Fibroblast of skin of scalp (primary cell): Measurements from ENCODE around the gene BDNF.

ENCODE experiments used
- DNase-seq: peaks from one replicate; pipeline ENCODE4 v3.0.0-alpha.2; 2013

Gene BDNF

GRCh38 chr11:27625347-27625912 is 74.8 kb downstream of the BDNF start:
- DNase-seq, result no peak

GRCh38 chr11:27623945-27624523 is 76.2 kb downstream of the BDNF start:
- DNase-seq, result no peak

- DNase-seq, result no peak
Observed at GRCh38 chr11:27622541-27623300, 77.5 kb downstream of the BDNF start.

- DNase-seq, result no peak
Observed at GRCh38 chr11:27621405-27622161, 78.7 kb downstream of the BDNF start.

- no peak for DNase-seq
Observed at GRCh38 chr11:27619763-27620335, 80.4 kb downstream of the BDNF start.

GRCh38 chr11:27619039-27619574 is 81.1 kb downstream of the BDNF start:
- DNase-seq, result no peak

GRCh38 chr11:27618281-27618915 is 81.9 kb downstream of the BDNF start:
- DNase-seq, result no peak

GRCh38 chr11:27616711-27617110 is 83.5 kb downstream of the BDNF start:
- DNase-seq, result no peak

- no peak for DNase-seq
Observed at GRCh38 chr11:27615833-27616232, 84.4 kb downstream of the BDNF start.

- DNase-seq, result no peak
Observed at GRCh38 chr11:27614092-27614491, 86.2 kb downstream of the BDNF start.

GRCh38 chr11:27612932-27613880 is 87.0 kb downstream of the BDNF start:
- DNase-seq, result peak; percentile 14

- DNase-seq, result no peak
Observed at GRCh38 chr11:27611947-27612455, 88.3 kb downstream of the BDNF start.

- no peak for DNase-seq
Observed at GRCh38 chr11:27611390-27611789, 88.9 kb downstream of the BDNF start.

GRCh38 chr11:27610946-27611345 is 89.3 kb downstream of the BDNF start:
- DNase-seq, result no peak

- no peak for DNase-seq
Observed at GRCh38 chr11:27610280-27610679, 90.0 kb downstream of the BDNF start.

GRCh38 chr11:27608951-27609350 is 91.3 kb downstream of the BDNF start:
- DNase-seq, result no peak

- no peak for DNase-seq
Observed at GRCh38 chr11:27605422-27605821, 94.8 kb downstream of the BDNF start.
